Right hindlimb (tissue), 1 donor: ENCODE data around the gene CEP41.

Experiments
- DNase-seq: peaks from one replicate; pipeline ENCODE4 v3.0.0-alpha.2; 2018

Gene CEP41

DNA sequence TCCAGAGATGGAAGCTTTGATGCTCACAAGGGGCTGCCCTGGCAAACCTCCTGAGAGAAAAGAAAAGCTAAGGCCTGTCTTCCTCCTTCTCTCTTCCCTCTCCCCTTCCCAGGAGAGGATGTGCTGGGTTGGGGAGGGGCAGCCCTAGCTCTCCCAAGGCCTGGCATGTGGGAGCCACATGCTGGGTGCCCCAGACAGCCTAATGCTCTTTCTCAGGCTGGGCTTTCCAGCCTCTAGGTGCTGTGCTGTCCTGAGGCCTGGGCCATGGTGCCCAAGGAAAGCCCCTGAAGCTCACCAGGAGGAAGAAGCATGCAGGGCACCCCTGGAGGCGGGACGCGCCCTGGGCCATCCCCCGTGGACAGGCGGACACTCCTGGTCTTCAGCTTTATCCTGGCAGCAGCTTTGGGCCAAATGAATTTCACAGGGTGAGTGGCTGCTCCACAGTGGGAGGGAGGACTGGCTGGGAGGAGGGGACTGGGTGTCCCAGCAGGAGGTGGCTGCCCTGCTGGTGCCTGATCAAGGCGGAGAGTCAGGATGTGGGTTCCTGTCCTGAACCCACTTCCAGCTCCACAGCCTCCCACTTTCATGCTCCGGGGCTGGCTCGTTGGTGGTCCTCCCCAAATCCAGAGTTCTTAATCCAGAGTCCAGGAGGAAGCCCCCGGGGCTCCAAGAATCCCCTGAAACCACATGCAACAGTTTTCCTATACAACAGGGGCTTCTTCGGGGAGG is 94.5 kb downstream of the CEP41 start:
- DNase-seq = no peak

DNA sequence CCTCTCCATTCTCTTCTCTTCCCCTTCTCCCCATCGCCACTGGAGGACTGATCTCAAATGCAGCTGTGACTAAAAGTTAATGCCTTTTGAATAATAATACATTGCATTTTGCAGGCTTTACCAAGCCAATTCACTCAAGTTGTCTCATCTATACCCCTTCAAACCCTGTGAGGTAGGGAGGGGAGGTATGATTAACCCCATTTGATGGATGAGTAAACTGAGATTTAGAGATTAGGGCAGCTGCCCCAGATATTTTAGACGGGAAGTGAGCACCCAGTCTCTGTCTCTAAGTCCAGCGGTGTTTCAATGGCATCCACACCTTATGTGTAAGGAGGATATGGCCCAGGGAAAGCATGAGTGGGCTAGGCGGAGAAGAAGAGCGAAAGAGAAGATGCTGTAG is 95.1 kb downstream of the CEP41 start:
- DNase-seq = no peak

GRCh38 chr7:130345136-130345535 is 95.7 kb downstream of the CEP41 start:
- DNase-seq = peak; percentile 76

DNA sequence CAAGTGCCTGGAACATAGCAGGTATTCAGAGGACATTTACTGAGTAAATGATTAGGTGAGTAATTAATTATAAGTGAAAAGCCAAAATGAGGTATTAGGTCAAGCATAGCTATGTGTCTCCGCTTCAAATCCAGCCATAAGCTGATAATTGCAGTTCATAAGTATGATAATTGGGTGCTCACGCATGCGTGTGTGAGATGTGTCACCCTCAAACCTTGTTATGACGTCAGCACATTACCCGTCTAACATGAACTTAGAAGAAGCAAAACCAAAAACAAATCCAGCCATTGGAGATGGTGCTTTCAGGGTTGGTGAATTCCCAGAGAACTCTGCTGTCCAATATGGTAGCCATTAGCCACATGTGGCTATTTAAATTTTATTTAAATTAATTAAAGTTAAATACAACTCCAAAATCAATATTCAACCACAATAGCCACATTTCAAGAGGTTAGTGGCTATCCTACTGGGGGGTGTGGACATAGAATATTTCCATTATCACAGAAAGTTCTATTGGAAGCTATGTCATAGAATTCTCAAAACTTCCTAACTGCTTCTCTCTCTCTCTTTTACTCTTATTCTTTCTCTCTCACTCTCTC is 96.4 kb downstream of the CEP41 start, which contains the start of gene CPA5:
Gene CPA5 (plus strand): TSS at position 546 of the 596 bp plus-strand sequence. CDS start 1,670 bp downstream, outside the sequence.
- no peak for DNase-seq
